Right lobe of liver (tissue), 6 donors: ENCODE data around the gene ABLIM3. TPM values are rescaled to one million over a fixed set of nuclear protein-coding genes. Genes with fewer than 3 reads are reported as not detected.
A peak's percentile ranks its signal among the peaks of the same experiment; 100 is the strongest.

ENCODE experiments used
- ATAC-seq, 4 donors: fragments of 200-7000 bp; cut with Tn5 transposase; one replicate each; pipeline ENCODE4 v1.9.1; 2020; ENCODE audit warnings: mild to moderate bottlenecking in 4 of 4, moderate library complexity in 4 of 4
- DNase-seq, 3 donors: peaks; one replicate each; pipeline ENCODE4 v3.0.0-alpha.2; 2020
- H3K27ac ChIP-seq, 3 donors: fragments of 200-600 bp; one replicate each; pipeline ENCODE4 v1.8.0; 2022
- H3K27me3 ChIP-seq, 2 donors: fragments of 200-600 bp; one replicate each; pipeline ENCODE4 v1.8.0; 2022
- H3K36me3 ChIP-seq, 4 donors: fragments of 200-600 bp; sonication (generic) in 1 of 4; one replicate each; pipeline versions ENCODE4 v1.5.1 to v1.8.0; 2017 to 2022; ENCODE audit warnings: control low read depth in 1 of 4
- H3K4me1 ChIP-seq, 4 donors: fragments of 200-600 bp; sonication (generic) in 1 of 4; one replicate each; pipeline versions ENCODE4 v1.5.1 to v1.8.0; 2017 to 2022; ENCODE audit warnings: control low read depth in 1 of 4
- H3K4me3 ChIP-seq, 3 donors: fragments of 200-600 bp; one replicate each; pipeline ENCODE4 v1.8.0; 2022
- H3K9me3 ChIP-seq, 4 donors: fragments of 200-600 bp; sonication (generic) in 1 of 4; one replicate each; pipeline versions ENCODE4 v1.5.1 to v1.8.0; 2017 to 2022; ENCODE audit warnings: control low read depth in 1 of 4
- CTCF ChIP-seq, 4 donors: fragments of 200-600 bp in 3 of 4; fragments of 450-650 bp in 1 of 4; IDR thresholded peaks; one replicate each; pipeline versions ENCODE4 v1.5.1 to v1.8.0; 2016 to 2022; ENCODE audit warnings: antibody characterized with exemption in 4 of 4, mild to moderate bottlenecking in 2 of 4
- POLR2A ChIP-seq: fragments of 450-650 bp; IDR thresholded peaks from one replicate; pipeline ENCODE4 v1.6.1; 2017; ENCODE audit warnings: antibody characterized with exemption, mild to moderate bottlenecking
- WGBS: methylation state at CpG from one replicate; pipeline ENCODE4 v1.1.6; 2018; ENCODE audit warnings: low coverage, low lambda C conversion rate; ENCODE audit not compliant: insufficient coverage; ENCODE audit errors: missing lambda C conversion rate; 5-methylcytosine and 5-hydroxymethylcytosine counted together
- intact Hi-C, 2 donors: fragments of 100-400 bp; cut with DNase I; formaldehyde crosslinking; loops; one replicate each; pipeline versions ENCODE4 v1.11.2 to v1.14.1; 2022
- total RNA-seq, 6 experiments: library from RNA; depleted of rRNA in 2 of 6; stranded (reverse); fragments of >200 nt in 2 of 6; fragmentation: NEBNext Ultra II Directional in 3 of 6; extraction: Animal tissue kit (Norgen Biotek cat#: 25700) in 3 of 6; gene quantifications; one replicate each; pipeline versions ENCODE4 v1.1.0 to v1.2.4, GENCODE V29; 2016 to 2023
- donor health status: DM: no; HTN: yes; CAD: no.
- donor health status: DM: no; HTN: no; CAD: no.
- donor health status: DM: no; HTN: no; CAD: no.
- donor health status: DM: no; HTN: yes; CAD: no.
- donor health status: DM: no; HTN: yes; CAD: no.

ABLIM3 gene
- total RNA-seq, 6 experiments from 2014 or later, result 85.8 to 180 (median 125) TPM

- no peaks in the 10 kb centered on the region for H3K27me3 ChIP-seq
- DNase-seq (no peak), ATAC-seq (no peak)
- WGBS, result 37% methylated on average over 4 of the region's 9 CpGs
- TF ChIP-seq CTCF (IDR thresholded peaks at IDR 0.05), result no peak
- H3K36me3 ChIP-seq, result no peaks in the 10 kb centered on the region
- H3K9me3 ChIP-seq, result no peaks in the 10 kb centered on the region
- H3K4me3 ChIP-seq, result no peak overlapping the region
- intact Hi-C loops, result loop anchor here in 1 of 2 donors (10.0 kb wide), 2 partner anchors 112 to 388 kb away; no protein-coding TSS in a partner anchor
- no peak overlapping the region for H3K27ac ChIP-seq
- H3K4me1 ChIP-seq, result peaks cover 0 to 10% (median 0%) of the 10 kb centered on the region in 4 donors
Observed at GRCh38 chr5:149123211-149123610, 18.1 kb upstream of the ABLIM3 start.

- Histone ChIP-seq H3K36me3 (no peaks in the 10 kb centered on the region), H3K4me3 (no peak overlapping the region), H3K27me3 (no peaks in the 10 kb centered on the region), H3K27ac (no peak overlapping the region), H3K4me1 (peaks cover 0 to 10% (median 0%) of the 10 kb centered on the region in 4 donors), H3K9me3 (no peaks in the 10 kb centered on the region)
- peak; percentile 82 to 93 (median 85) for ATAC-seq
- DNase-seq, result peak in 2 of 3 donors; percentile 32 to 60
- WGBS, result 50% methylated on average over 11 of the region's 12 CpGs
- TF ChIP-seq CTCF (IDR thresholded peaks at IDR 0.05) (peak; percentile 17 to 48 (median 27)), POLR2A (no peak)
- intact Hi-C loops, result loop anchor here (5.0 to 10.0 kb wide), 3 partner anchors 109 to 391 kb away; no protein-coding TSS in a partner anchor
Observed at GRCh38 chr5:149125386-149125891, 15.9 kb upstream of the ABLIM3 start.

- no peak for ATAC-seq
- 60% methylated on average over 3 of the region's 6 CpGs for WGBS
- Histone ChIP-seq H3K9me3 (no peaks in the 10 kb centered on the region), H3K4me1 (peaks cover 0 to 13% (median 2%) of the 10 kb centered on the region in 4 donors), H3K4me3 (no peak overlapping the region), H3K27me3 (no peaks in the 10 kb centered on the region), H3K27ac (no peak overlapping the region), H3K36me3 (no peaks in the 10 kb centered on the region)
- intact Hi-C loops, result loop anchor here (5.0 to 10.0 kb wide), 3 partner anchors 108 to 392 kb away; no protein-coding TSS in a partner anchor
- no peak for TF ChIP-seq POLR2A
- no peak for TF ChIP-seq CTCF (IDR thresholded peaks at IDR 0.05)
- no peak for DNase-seq
Observed at GRCh38 chr5:149126906-149127305, 14.4 kb upstream of the ABLIM3 start.

GRCh38 chr5:149127394-149127955, 13.8 kb upstream of the ABLIM3 start:
- Histone ChIP-seq H3K36me3 (no peaks in the 10 kb centered on the region), H3K9me3 (no peaks in the 10 kb centered on the region), H3K4me1 (peaks cover 0 to 13% (median 2%) of the 10 kb centered on the region in 4 donors), H3K4me3 (no peak overlapping the region), H3K27me3 (no peaks in the 10 kb centered on the region), H3K27ac (no peak overlapping the region)
- no peak for ATAC-seq
- no peak for TF ChIP-seq POLR2A
- TF ChIP-seq CTCF (IDR thresholded peaks at IDR 0.05), result no peak
- no peak for DNase-seq
- intact Hi-C loops, result loop anchor here (5.0 to 10.0 kb wide), 3 partner anchors 107 to 393 kb away; no protein-coding TSS in a partner anchor
- WGBS, result 44% methylated on average over 3 of the region's 3 CpGs
